Liver (tissue), 9 donors: ENCODE measurements around the gene NUP160. TPM values are rescaled to one million over a fixed set of nuclear protein-coding genes. Genes with fewer than 3 reads are reported as not detected.

ENCODE experiments used
- DNase-seq: peaks from one replicate; pipeline ENCODE4 v3.0.0-alpha.2; 2017; ENCODE audit warnings: low spot score
- H3K27ac ChIP-seq, 2 donors: one replicate each; pipeline ENCODE4 v1.7.0; 2013; ENCODE audit warnings: inconsistent platforms in 2 of 2, low read length in 2 of 2, control low read depth in 1 of 2, low read depth in 1 of 2, mild to moderate bottlenecking in 1 of 2
- H3K27me3 ChIP-seq, 4 donors: one replicate each; pipeline versions ENCODE4 v1.6.1 to v1.7.0; 2013; ENCODE audit warnings: low read length in 3 of 4, inconsistent platforms in 1 of 4, mild to moderate bottlenecking in 1 of 4, moderate library complexity in 1 of 4; ENCODE audit not compliant: control insufficient read depth in 4 of 4, insufficient read depth in 4 of 4
- H3K36me3 ChIP-seq, 4 donors: one replicate each; pipeline versions ENCODE4 v1.6.1 to v1.7.0; 2013; ENCODE audit warnings: low read length in 3 of 4, mild to moderate bottlenecking in 3 of 4, low read depth in 1 of 4, moderate library complexity in 1 of 4; ENCODE audit not compliant: control insufficient read depth in 4 of 4, insufficient read depth in 3 of 4
- H3K4me1 ChIP-seq, 4 donors: one replicate each; pipeline versions ENCODE4 v1.6.1 to v1.7.0; 2013; ENCODE audit warnings: low read length in 3 of 4, mild to moderate bottlenecking in 3 of 4, moderate library complexity in 1 of 4; ENCODE audit not compliant: control insufficient read depth in 4 of 4, insufficient read depth in 4 of 4
- H3K4me3 ChIP-seq, 3 donors: one replicate each; pipeline versions ENCODE4 v1.6.1 to v1.7.0; 2013; ENCODE audit warnings: low read length in 3 of 3, control low read depth in 1 of 3, low read depth in 1 of 3, mild to moderate bottlenecking in 1 of 3
- H3K9ac ChIP-seq, 2 donors: one replicate each; pipeline ENCODE4 v1.7.0; 2013; ENCODE audit warnings: low read length in 2 of 2, mild to moderate bottlenecking in 2 of 2, moderate library complexity in 2 of 2, control low read depth in 1 of 2, low read depth in 1 of 2
- H3K9me3 ChIP-seq, 4 donors: one replicate each; pipeline versions ENCODE4 v1.6.1 to v1.7.0; 2013; ENCODE audit warnings: low read length in 3 of 4; ENCODE audit not compliant: control insufficient read depth in 4 of 4
- EGR1 ChIP-seq, 2 donors: IDR thresholded peaks; 2 replicates each; pipeline ENCODE4 v1.6.1; 2016 to 2018; ENCODE audit warnings: antibody characterized with exemption in 2 of 2, low read depth in 2 of 2
- FOXA1 ChIP-seq: IDR thresholded peaks from 2 replicates; pipeline ENCODE4 v1.6.1; 2016; ENCODE audit warnings: antibody characterized with exemption
- FOXA2 ChIP-seq: IDR thresholded peaks from 2 replicates; pipeline ENCODE4 v1.6.1; 2016; ENCODE audit warnings: antibody characterized with exemption
- GABPA ChIP-seq, 2 donors: IDR thresholded peaks in 1 of 2; conservative IDR thresholded peaks in 1 of 2; 2 replicates each; pipeline ENCODE4 v1.6.1; 2016; ENCODE audit warnings: antibody characterized with exemption in 2 of 2, mild to moderate bottlenecking in 1 of 2, moderate library complexity in 1 of 2
- HNF4A ChIP-seq, 2 donors: conservative IDR thresholded peaks; 2 replicates each; pipeline ENCODE4 v1.6.1; 2016; ENCODE audit warnings: antibody characterized with exemption in 2 of 2, mild to moderate bottlenecking in 2 of 2
- HNF4G ChIP-seq: IDR thresholded peaks from 2 replicates; pipeline ENCODE4 v1.6.1; 2016; ENCODE audit warnings: antibody characterized with exemption
- JUND ChIP-seq, 2 donors: IDR thresholded peaks; 2 replicates each; pipeline ENCODE4 v1.6.1; 2016; ENCODE audit warnings: antibody characterized with exemption in 2 of 2
- NR2F2 ChIP-seq: IDR thresholded peaks from 2 replicates; pipeline ENCODE4 v1.6.1; 2016; ENCODE audit warnings: antibody characterized with exemption
- RAD21 ChIP-seq, 2 donors: IDR thresholded peaks; 2 replicates each; pipeline ENCODE4 v1.6.1; 2016; ENCODE audit warnings: antibody characterized with exemption in 2 of 2, mild to moderate bottlenecking in 2 of 2
- RXRA ChIP-seq, 2 donors: IDR thresholded peaks; 2 replicates each; pipeline ENCODE4 v1.6.1; 2017 to 2018; ENCODE audit warnings: antibody characterized with exemption in 2 of 2, mild to moderate bottlenecking in 1 of 2
- SP1 ChIP-seq: IDR thresholded peaks from 2 replicates; pipeline ENCODE4 v1.6.1; 2018; ENCODE audit warnings: antibody characterized with exemption, mild to moderate bottlenecking
- TAF1 ChIP-seq: conservative IDR thresholded peaks from 2 replicates; pipeline ENCODE4 v1.6.1; 2016; ENCODE audit warnings: antibody characterized with exemption, mild to moderate bottlenecking
- YY1 ChIP-seq: IDR thresholded peaks from 2 replicates; pipeline ENCODE4 v1.6.1; 2016; ENCODE audit warnings: antibody characterized with exemption, mild to moderate bottlenecking
- whole genome bisulfite sequencing: extraction: QIAGEN DNeasy Blood & Tissue Kit; methylation state at CpG from one replicate; pipeline ENCODE4 v1.1.7; 2013; 5-methylcytosine and 5-hydroxymethylcytosine counted together
- polyA plus RNA-seq, 2 donors: library from polyadenylated mRNA; stranded (reverse) in 1 of 2; unstranded in 1 of 2; fragments of 200-250 nt in 1 of 2; fragments of >200 nt in 1 of 2; fragmentation: Nextera tagmentation in 1 of 2; extraction: Ambion mirVana in 1 of 2; gene quantifications; one replicate each; pipeline versions ENCODE4 v1.2.1 to v1.2.3, GENCODE V29; 2013 to 2015
- total RNA-seq, 2 donors: library from RNA; depleted of rRNA; stranded (reverse); fragments of >200 nt; gene quantifications; one replicate each; pipeline ENCODE4 v1.2.3, GENCODE V29; 2014
- TF ChIP-seq, protein P1 (sequence below): fragments of 150-350 bp; IDR thresholded peaks from 2 replicates; pipeline ENCODE4 v1.5.1; 2017; ENCODE audit warnings: improper control_type of control experiment, low read depth, low read length; ENCODE audit not compliant: missing input control
- TF ChIP-seq, protein P2 (sequence below): IDR thresholded peaks from 2 replicates; pipeline ENCODE4 v1.6.1; 2016; ENCODE audit warnings: antibody characterized with exemption, mild to moderate bottlenecking
- TF ChIP-seq, protein P3 (sequence below): IDR thresholded peaks from 2 replicates; pipeline ENCODE4 v1.6.1; 2016; ENCODE audit warnings: antibody characterized with exemption
- TF ChIP-seq, protein P4 (sequence below): IDR thresholded peaks from 2 replicates; pipeline ENCODE4 v1.6.1; 2016; ENCODE audit warnings: antibody characterized with exemption
- TF ChIP-seq, protein P5 (sequence below): IDR thresholded peaks from 2 replicates; pipeline ENCODE4 v1.6.1; 2016; ENCODE audit warnings: antibody characterized with exemption
- donor health status: healthy.
- donor health status: healthy.
- donor health status: healthy.
- donor health status: healthy.
- donor health status: healthy.

Gene NUP160
- total and polyA plus RNA-seq, 4 donors = 7.0 to 36.6 (median 17.5) TPM

DNA sequence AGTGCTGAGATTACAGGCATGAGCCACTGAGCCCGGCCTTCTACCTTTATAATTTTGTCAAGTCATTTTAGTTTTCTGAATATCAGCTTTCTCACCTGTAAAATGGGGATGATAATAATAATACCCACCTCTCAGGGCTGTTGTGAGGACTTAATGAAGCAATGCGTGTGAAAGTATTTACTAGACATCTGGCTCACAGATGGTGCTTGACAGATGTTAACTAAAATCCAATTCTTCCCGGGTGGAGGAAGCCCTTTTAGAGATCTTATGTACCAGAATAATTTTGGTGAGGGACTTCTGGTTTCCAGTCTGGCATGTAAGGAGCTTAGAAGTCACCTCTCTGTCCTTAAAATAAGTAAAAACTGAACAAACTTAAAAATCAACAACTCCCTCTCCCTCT lies 43.7 kb upstream of the NUP160 start:
- Histone ChIP-seq H3K4me1 (no peaks in the 10 kb centered on the region), H3K36me3 (no peaks in the 10 kb centered on the region), H3K4me3 (no peak overlapping the region), H3K9ac (no peak overlapping the region), H3K27me3 (no peaks in the 10 kb centered on the region), H3K27ac (no peak overlapping the region), H3K9me3 (no peaks in the 10 kb centered on the region)
- no peak for DNase-seq
- TF ChIP-seq, protein P1, sequence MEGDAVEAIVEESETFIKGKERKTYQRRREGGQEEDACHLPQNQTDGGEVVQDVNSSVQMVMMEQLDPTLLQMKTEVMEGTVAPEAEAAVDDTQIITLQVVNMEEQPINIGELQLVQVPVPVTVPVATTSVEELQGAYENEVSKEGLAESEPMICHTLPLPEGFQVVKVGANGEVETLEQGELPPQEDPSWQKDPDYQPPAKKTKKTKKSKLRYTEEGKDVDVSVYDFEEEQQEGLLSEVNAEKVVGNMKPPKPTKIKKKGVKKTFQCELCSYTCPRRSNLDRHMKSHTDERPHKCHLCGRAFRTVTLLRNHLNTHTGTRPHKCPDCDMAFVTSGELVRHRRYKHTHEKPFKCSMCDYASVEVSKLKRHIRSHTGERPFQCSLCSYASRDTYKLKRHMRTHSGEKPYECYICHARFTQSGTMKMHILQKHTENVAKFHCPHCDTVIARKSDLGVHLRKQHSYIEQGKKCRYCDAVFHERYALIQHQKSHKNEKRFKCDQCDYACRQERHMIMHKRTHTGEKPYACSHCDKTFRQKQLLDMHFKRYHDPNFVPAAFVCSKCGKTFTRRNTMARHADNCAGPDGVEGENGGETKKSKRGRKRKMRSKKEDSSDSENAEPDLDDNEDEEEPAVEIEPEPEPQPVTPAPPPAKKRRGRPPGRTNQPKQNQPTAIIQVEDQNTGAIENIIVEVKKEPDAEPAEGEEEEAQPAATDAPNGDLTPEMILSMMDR = no peak
- TF ChIP-seq FOXA1 = no peak
- TF ChIP-seq RXRA (IDR thresholded peaks at IDR 0.05) = no peak
- TF ChIP-seq JUND (IDR thresholded peaks at IDR 0.05) = no peak
- TF ChIP-seq, protein P2, sequence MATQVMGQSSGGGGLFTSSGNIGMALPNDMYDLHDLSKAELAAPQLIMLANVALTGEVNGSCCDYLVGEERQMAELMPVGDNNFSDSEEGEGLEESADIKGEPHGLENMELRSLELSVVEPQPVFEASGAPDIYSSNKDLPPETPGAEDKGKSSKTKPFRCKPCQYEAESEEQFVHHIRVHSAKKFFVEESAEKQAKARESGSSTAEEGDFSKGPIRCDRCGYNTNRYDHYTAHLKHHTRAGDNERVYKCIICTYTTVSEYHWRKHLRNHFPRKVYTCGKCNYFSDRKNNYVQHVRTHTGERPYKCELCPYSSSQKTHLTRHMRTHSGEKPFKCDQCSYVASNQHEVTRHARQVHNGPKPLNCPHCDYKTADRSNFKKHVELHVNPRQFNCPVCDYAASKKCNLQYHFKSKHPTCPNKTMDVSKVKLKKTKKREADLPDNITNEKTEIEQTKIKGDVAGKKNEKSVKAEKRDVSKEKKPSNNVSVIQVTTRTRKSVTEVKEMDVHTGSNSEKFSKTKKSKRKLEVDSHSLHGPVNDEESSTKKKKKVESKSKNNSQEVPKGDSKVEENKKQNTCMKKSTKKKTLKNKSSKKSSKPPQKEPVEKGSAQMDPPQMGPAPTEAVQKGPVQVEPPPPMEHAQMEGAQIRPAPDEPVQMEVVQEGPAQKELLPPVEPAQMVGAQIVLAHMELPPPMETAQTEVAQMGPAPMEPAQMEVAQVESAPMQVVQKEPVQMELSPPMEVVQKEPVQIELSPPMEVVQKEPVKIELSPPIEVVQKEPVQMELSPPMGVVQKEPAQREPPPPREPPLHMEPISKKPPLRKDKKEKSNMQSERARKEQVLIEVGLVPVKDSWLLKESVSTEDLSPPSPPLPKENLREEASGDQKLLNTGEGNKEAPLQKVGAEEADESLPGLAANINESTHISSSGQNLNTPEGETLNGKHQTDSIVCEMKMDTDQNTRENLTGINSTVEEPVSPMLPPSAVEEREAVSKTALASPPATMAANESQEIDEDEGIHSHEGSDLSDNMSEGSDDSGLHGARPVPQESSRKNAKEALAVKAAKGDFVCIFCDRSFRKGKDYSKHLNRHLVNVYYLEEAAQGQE = no peak
- TF ChIP-seq, protein P3, sequence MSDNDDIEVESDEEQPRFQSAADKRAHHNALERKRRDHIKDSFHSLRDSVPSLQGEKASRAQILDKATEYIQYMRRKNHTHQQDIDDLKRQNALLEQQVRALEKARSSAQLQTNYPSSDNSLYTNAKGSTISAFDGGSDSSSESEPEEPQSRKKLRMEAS = no peak
- TF ChIP-seq FOXA2 = no peak
- no peak for TF ChIP-seq NR2F2
- no peak for TF ChIP-seq SP1
- TF ChIP-seq HNF4A (conservative IDR thresholded peaks at IDR 0.05) = no peak
- TF ChIP-seq HNF4G = no peak
- TF ChIP-seq TAF1 = no peak
- no peak for TF ChIP-seq GABPA (IDR thresholded peaks at IDR 0.05 in 1 of 2, conservative IDR thresholded peaks at IDR 0.05 in 1 of 2)
- no peak for TF ChIP-seq YY1
- TF ChIP-seq, protein P4, sequence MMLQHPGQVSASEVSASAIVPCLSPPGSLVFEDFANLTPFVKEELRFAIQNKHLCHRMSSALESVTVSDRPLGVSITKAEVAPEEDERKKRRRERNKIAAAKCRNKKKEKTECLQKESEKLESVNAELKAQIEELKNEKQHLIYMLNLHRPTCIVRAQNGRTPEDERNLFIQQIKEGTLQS = no peak
- TF ChIP-seq EGR1 (IDR thresholded peaks at IDR 0.05; ENCODE audit: low read depth in 2 of 2) = no peak
- TF ChIP-seq, protein P5, sequence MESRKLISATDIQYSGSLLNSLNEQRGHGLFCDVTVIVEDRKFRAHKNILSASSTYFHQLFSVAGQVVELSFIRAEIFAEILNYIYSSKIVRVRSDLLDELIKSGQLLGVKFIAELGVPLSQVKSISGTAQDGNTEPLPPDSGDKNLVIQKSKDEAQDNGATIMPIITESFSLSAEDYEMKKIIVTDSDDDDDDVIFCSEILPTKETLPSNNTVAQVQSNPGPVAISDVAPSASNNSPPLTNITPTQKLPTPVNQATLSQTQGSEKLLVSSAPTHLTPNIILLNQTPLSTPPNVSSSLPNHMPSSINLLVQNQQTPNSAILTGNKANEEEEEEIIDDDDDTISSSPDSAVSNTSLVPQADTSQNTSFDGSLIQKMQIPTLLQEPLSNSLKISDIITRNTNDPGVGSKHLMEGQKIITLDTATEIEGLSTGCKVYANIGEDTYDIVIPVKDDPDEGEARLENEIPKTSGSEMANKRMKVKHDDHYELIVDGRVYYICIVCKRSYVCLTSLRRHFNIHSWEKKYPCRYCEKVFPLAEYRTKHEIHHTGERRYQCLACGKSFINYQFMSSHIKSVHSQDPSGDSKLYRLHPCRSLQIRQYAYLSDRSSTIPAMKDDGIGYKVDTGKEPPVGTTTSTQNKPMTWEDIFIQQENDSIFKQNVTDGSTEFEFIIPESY = no peak
- no peak for TF ChIP-seq RAD21 (IDR thresholded peaks at IDR 0.05)
- WGBS = 94% methylated on average over 3 of the region's 3 CpGs
